ELR (cell line): Measurements from ENCODE around the gene ZNF888.
"Not testable (repeated sequence)": the region's sequence is repeated elsewhere in the genome, so short reads cannot be mapped to it uniquely, and the experiment has no call there.

Source experiments
- DNase-seq: peaks from one replicate; pipeline ENCODE4 v3.0.0-alpha.2; 2015; ENCODE audit warnings: low read depth

The ZNF888 gene

GRCh38 chr19:52922841-52923777 lies at the start of gene ZNF888:
Gene ZNF888, minus strand, starts transcription at chr19:52923428. Its CDS starts 5,555 bp downstream, at chr19:52917873.
- peak; percentile 88 for DNase-seq

- no peak for DNase-seq
These were observed 44.5 kb upstream of the ZNF888 start for GRCh38 chr19:52967772-52968171.

GRCh38 chr19:52963247-52963618 lies 40.0 kb upstream of the ZNF888 start:
- peak; percentile 29 for DNase-seq

- DNase-seq = peak; percentile 96
These were observed 39.4 kb upstream of the ZNF888 start, which contains the start of gene ZNF816 for GRCh38 chr19:52962394-52963246. Gene ZNF816, minus strand, starts transcription at chr19:52962881. Its CDS starts 6,792 bp downstream, at chr19:52956089.

- DNase-seq = no peak
These were observed 38.8 kb upstream of the ZNF888 start for GRCh38 chr19:52961981-52962380.

- DNase-seq = no peak
These were observed 36.5 kb upstream of the ZNF888 start for GRCh38 chr19:52959613-52960295.

GRCh38 chr19:52957591-52957990 lies 34.4 kb upstream of the ZNF888 start:
- DNase-seq = no peak

- no peak for DNase-seq
These were observed 33.7 kb upstream of the ZNF888 start for GRCh38 chr19:52956917-52957316.

GRCh38 chr19:52949422-52949821 lies 26.2 kb upstream of the ZNF888 start:
- DNase-seq = no peak

GRCh38 chr19:52948025-52948770 lies 25.0 kb upstream of the ZNF888 start:
- DNase-seq = no peak

- DNase-seq = peak; percentile 37
These were observed 23.4 kb upstream of the ZNF888 start for GRCh38 chr19:52946322-52947310.

GRCh38 chr19:52945652-52946321 lies 22.6 kb upstream of the ZNF888 start:
- no peak for DNase-seq

GRCh38 chr19:52944703-52945493 lies 21.7 kb upstream of the ZNF888 start:
- DNase-seq = not testable (repeated sequence)

- no peak for DNase-seq
These were observed 20.8 kb upstream of the ZNF888 start for GRCh38 chr19:52943884-52944643.

GRCh38 chr19:52943134-52943883 lies 20.1 kb upstream of the ZNF888 start:
- DNase-seq = no peak

- DNase-seq = peak; percentile 85
These were observed 19.3 kb upstream of the ZNF888 start for GRCh38 chr19:52942386-52943133.
